Measurements from ENCODE around the gene CDKAL1. TPM values are rescaled to one million over a fixed set of nuclear protein-coding genes. Genes with fewer than 3 reads are reported as not detected.

CDKAL1 gene
- total and polyA plus RNA-seq, 9 of the 15 experiments (the other 6 are each of a cell fraction or from before 2014, with no cell fraction given), result 11.2 to 36.3 (median 20.1) TPM

DNA sequence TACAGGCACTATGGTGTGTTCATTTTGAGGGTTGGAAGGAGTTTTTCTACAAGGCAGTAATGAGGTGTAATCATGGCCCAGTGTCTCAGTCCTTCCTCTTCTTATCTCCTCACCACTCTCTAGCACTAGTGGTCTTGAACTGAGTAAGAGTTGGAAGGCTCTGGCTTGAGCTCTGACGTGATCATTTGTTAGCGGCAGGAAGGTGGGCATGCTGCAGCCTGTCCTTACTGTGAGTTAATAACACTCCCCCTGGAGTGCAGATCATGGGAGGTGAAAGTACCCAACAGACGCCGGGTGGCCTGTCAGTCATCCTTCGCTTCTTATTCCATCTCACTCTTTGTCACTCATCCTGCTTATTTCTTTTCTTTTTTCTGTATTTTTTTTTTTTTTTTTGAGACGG is 356.9 kb downstream of the CDKAL1 start:
- Histone ChIP-seq H2AFZ (ENCODE audit: low read depth, low read length) (no peak overlapping the region), H3K9me3 (replicated peaks; ENCODE audit: control insufficient read depth, insufficient read depth, low read depth, low read length) (no peaks in the 10 kb centered on the region), H3K36me3 (ENCODE audit: control insufficient read depth, insufficient read depth, low read length) (no peaks in the 10 kb centered on the region), H3K4me3 (no peak overlapping the region), H3K9me1 (ENCODE audit: control insufficient read depth, insufficient read depth, low read length) (no peaks in the 10 kb centered on the region), H4K20me1 (replicated peaks; ENCODE audit: control insufficient read depth, insufficient read depth, low read length) (no peaks in the 10 kb centered on the region), H3K27ac (ENCODE audit: extremely low read depth, low read depth, low read length) (no peak overlapping the region), H3K4me2 (ENCODE audit: insufficient read depth, low read length) (no peak overlapping the region), H3K79me2 (ENCODE audit: control insufficient read depth, insufficient read depth, low read length) (no peaks in the 10 kb centered on the region), H3K27me3 (ENCODE audit: control insufficient read depth in 2 of 2, insufficient read depth in 2 of 2, low read length in 2 of 2) (no peaks in the 10 kb centered on the region), H3K9ac (ENCODE audit: insufficient read depth in 1 of 2, low read depth in 2 of 2, low read length in 2 of 2) (no peak overlapping the region), H3K4me1 (replicated peaks in 1 of 2; ENCODE audit: control insufficient read depth in 2 of 2, insufficient read depth in 2 of 2, low read length in 2 of 2) (no peaks in the 10 kb centered on the region)
- ATAC-seq (no peak), DNase-seq (ENCODE audit: extremely low read depth in 1 of 4, low spot score in 3 of 4) (no peak), FAIRE-seq (no peak)
- intact Hi-C loops (cut with micrococcal nuclease), result no loop called here
- ChIA-PET CTCF (ENCODE audit: low intra/inter-chr PET ratio) (interaction anchor here (0.5 kb wide), 1 partner anchor 17 kb away, joined by 3 read pairs; no protein-coding TSS in a partner anchor), POLR2A (interaction anchor here (0.6 kb wide), 1 partner anchor 18 kb away, joined by 3 read pairs; no protein-coding TSS in a partner anchor)
- TF ChIP-seq BRF1 (IDR thresholded peaks at IDR 0.05; ENCODE audit: borderline replicate concordance, extremely low read depth, insufficient read length) (no peak), PKNOX1 (IDR thresholded peaks at IDR 0.05) (peak; percentile 36; the same call in 1 of the 2 replicates), ETV1 (tag; conservative IDR thresholded peaks at IDR 0.05; ENCODE audit: low read depth) (no peak)
- in situ Hi-C loops (cut with MboI), result no loop called here
- no TSS peak for BruUV-seq (replicated peaks)
- 53% methylated on average over 5 of the region's 6 CpGs for WGBS (ENCODE audit: insufficient coverage, low coverage, missing lambda C conversion rate)

GRCh38 chr6:20892365-20892764 is 358.1 kb downstream of the CDKAL1 start:
- FAIRE-seq (no peak), DNase-seq (ENCODE audit: extremely low read depth in 1 of 4, low spot score in 3 of 4) (no peak), ATAC-seq (no peak)
- no peaks in the 10 kb centered on the region for H3K9me1 ChIP-seq (ENCODE audit: control insufficient read depth, insufficient read depth, low read length)
- no peaks in the 10 kb centered on the region for H4K20me1 ChIP-seq (replicated peaks; ENCODE audit: control insufficient read depth, insufficient read depth, low read length)
- no peaks in the 10 kb centered on the region for H3K36me3 ChIP-seq (ENCODE audit: control insufficient read depth, insufficient read depth, low read length)
- H3K27ac ChIP-seq (ENCODE audit: extremely low read depth, low read depth, low read length), result no peak overlapping the region
- no peaks in the 10 kb centered on the region for H3K9me3 ChIP-seq (replicated peaks; ENCODE audit: control insufficient read depth, insufficient read depth, low read depth, low read length)
- no peaks in the 10 kb centered on the region for H3K79me2 ChIP-seq (ENCODE audit: control insufficient read depth, insufficient read depth, low read length)
- H3K27me3 ChIP-seq (ENCODE audit: control insufficient read depth in 2 of 2, insufficient read depth in 2 of 2, low read length in 2 of 2), result no peaks in the 10 kb centered on the region
- ChIA-PET CTCF (ENCODE audit: low intra/inter-chr PET ratio) (no interaction called here), POLR2A (no interaction called here)
- 81% methylated on average over 2 of the region's 2 CpGs for WGBS (ENCODE audit: insufficient coverage, low coverage, missing lambda C conversion rate)
- in situ Hi-C loops (cut with MboI), result no loop called here
- TF ChIP-seq ILK (tag; IDR thresholded peaks at IDR 0.05; ENCODE audit: borderline replicate concordance, low read depth) (no peak), BCL6 (CRISPR knock-in tag; IDR thresholded peaks at IDR 0.05) (no peak), BDP1 (IDR thresholded peaks at IDR 0.05; ENCODE audit: insufficient read depth, insufficient read length) (no peak), RHOXF2B (CRISPR knock-in tag; conservative IDR thresholded peaks at IDR 0.05) (no peak), TRIM28 (IDR thresholded peaks at IDR 0.05) (no peak), TEAD2 (tag; IDR thresholded peaks at IDR 0.05) (no peak), SLC30A9 (CRISPR knock-in tag; IDR thresholded peaks at IDR 0.05) (no peak), CREB3 (tag; conservative IDR thresholded peaks at IDR 0.05; ENCODE audit: low read depth) (no peak), MAFF (IDR thresholded peaks at IDR 0.05; ENCODE audit: low read length) (no peak), ZNF354B (CRISPR knock-in tag; IDR thresholded peaks at IDR 0.05) (no peak), TCF7L2 (IDR thresholded peaks at IDR 0.05; ENCODE audit: low read depth, low read length) (no peak), LARP7 (IDR thresholded peaks at IDR 0.05) (no peak), ZNF77 (CRISPR knock-in tag; IDR thresholded peaks at IDR 0.05) (no peak)
- H2AFZ ChIP-seq (ENCODE audit: low read depth, low read length), result no peak overlapping the region
- no peak overlapping the region for H3K4me2 ChIP-seq (ENCODE audit: insufficient read depth, low read length)
- no TSS peak for BruUV-seq (replicated peaks)
- no peaks in the 10 kb centered on the region for H3K4me1 ChIP-seq (replicated peaks in 1 of 2; ENCODE audit: control insufficient read depth in 2 of 2, insufficient read depth in 2 of 2, low read length in 2 of 2)
- H3K4me3 ChIP-seq, result no peak overlapping the region
- H3K9ac ChIP-seq (ENCODE audit: insufficient read depth in 1 of 2, low read depth in 2 of 2, low read length in 2 of 2), result no peak overlapping the region
- intact Hi-C loops (cut with micrococcal nuclease), result no loop called here

Data from K562 (cell line).